ENCODE results near the gene PRPF40B.

GRCh38 chr12:49687941-49688340 is 64.6 kb downstream of the PRPF40B start:
- TF ChIP-seq CTCF (conservative IDR thresholded peaks at IDR 0.05) (no peak), EZH2 (IDR thresholded peaks at IDR 0.05; ENCODE audit: low read depth) (no peak)
